ENCODE results near the gene COBLL1. TPM values are rescaled to one million over a fixed set of nuclear protein-coding genes. Genes with fewer than 3 reads are reported as not detected.

COBLL1 gene
- total RNA-seq, 2 experiments from 2014 or later = 0.53 TPM; not detected in 1

- no peak overlapping the region for H3K4me3 Mint-ChIP-seq
- ATAC-seq (ENCODE audit: poor library complexity) (no peak), DNase-seq (no peak)
- Histone ChIP-seq H3K27ac (ENCODE audit: low read depth in 1 of 2, low read length in 2 of 2) (no peak overlapping the region), H3K4me1 (ENCODE audit: insufficient read depth, low read length) (no peaks in the 10 kb centered on the region), H3K36me3 (ENCODE audit: insufficient read depth, low read length) (no peaks in the 10 kb centered on the region), H3K9me3 (ENCODE audit: control insufficient read depth in 1 of 2, insufficient read depth in 1 of 2, low read length in 2 of 2) (no peaks in the 10 kb centered on the region), H3K27me3 (ENCODE audit: control insufficient read depth in 1 of 2, insufficient read depth in 2 of 2, low read length in 2 of 2) (no peaks in the 10 kb centered on the region), H3K4me3 (ENCODE audit: low read length) (no peak overlapping the region)
- peaks cover 17% of the 10 kb centered on the region for H3K27me3 Mint-ChIP-seq
- ChIA-PET POLR2A (no interaction called here), CTCF (no interaction called here)
- no peaks in the 10 kb centered on the region for H3K4me1 Mint-ChIP-seq (ENCODE audit: low read depth)
- no peaks in the 10 kb centered on the region for H3K36me3 Mint-ChIP-seq (ENCODE audit: low read depth)
- H3K27ac Mint-ChIP-seq = no peak overlapping the region
- no peaks in the 10 kb centered on the region for H3K9me3 Mint-ChIP-seq
- TF ChIP-seq CTCF (IDR thresholded peaks at IDR 0.05) = no peak
- intact Hi-C loops (cut with DNase I, micrococcal nuclease) = no loop called here
Measured at GRCh38 chr2:164849506-164849905, 7.9 kb upstream of the COBLL1 start.

- ATAC-seq (ENCODE audit: poor library complexity) (no peak), DNase-seq (no peak)
- Mint-ChIP-seq H3K9me3 (no peaks in the 10 kb centered on the region), H3K4me1 (ENCODE audit: low read depth) (no peaks in the 10 kb centered on the region), H3K4me3 (no peak overlapping the region), H3K36me3 (ENCODE audit: low read depth) (no peaks in the 10 kb centered on the region), H3K27me3 (peaks cover 28% of the 10 kb centered on the region), H3K27ac (no peak overlapping the region)
- H3K4me3 ChIP-seq (ENCODE audit: low read length) = no peak overlapping the region
- H3K27me3 ChIP-seq (ENCODE audit: control insufficient read depth in 1 of 2, insufficient read depth in 2 of 2, low read length in 2 of 2) = peaks cover 0 to 6% of the 10 kb centered on the region in 2 experiments
- no peaks in the 10 kb centered on the region for H3K4me1 ChIP-seq (ENCODE audit: insufficient read depth, low read length)
- intact Hi-C loops (cut with DNase I, micrococcal nuclease) = no loop called here
- no peak overlapping the region for H3K27ac ChIP-seq (ENCODE audit: low read depth in 1 of 2, low read length in 2 of 2)
- POLR2A ChIA-PET = no interaction called here
- no peaks in the 10 kb centered on the region for H3K9me3 ChIP-seq (ENCODE audit: control insufficient read depth in 1 of 2, insufficient read depth in 1 of 2, low read length in 2 of 2)
- CTCF ChIA-PET = no interaction called here
- TF ChIP-seq CTCF (IDR thresholded peaks at IDR 0.05) = no peak
- H3K36me3 ChIP-seq (ENCODE audit: insufficient read depth, low read length) = no peaks in the 10 kb centered on the region
Measured at GRCh38 chr2:164847981-164848741, 6.5 kb upstream of the COBLL1 start.

- H3K36me3 ChIP-seq (ENCODE audit: insufficient read depth, low read length) = no peaks in the 10 kb centered on the region
- H3K4me3 Mint-ChIP-seq = no peak overlapping the region
- no peaks in the 10 kb centered on the region for H3K4me1 Mint-ChIP-seq (ENCODE audit: low read depth)
- peaks cover 2 to 10% of the 10 kb centered on the region in 2 experiments for H3K27me3 ChIP-seq (ENCODE audit: control insufficient read depth in 1 of 2, insufficient read depth in 2 of 2, low read length in 2 of 2)
- peaks cover 30% of the 10 kb centered on the region for H3K27me3 Mint-ChIP-seq
- DNase-seq (no peak), ATAC-seq (ENCODE audit: poor library complexity) (no peak)
- TF ChIP-seq CTCF (IDR thresholded peaks at IDR 0.05) = no peak
- no peaks in the 10 kb centered on the region for H3K9me3 ChIP-seq (ENCODE audit: control insufficient read depth in 1 of 2, insufficient read depth in 1 of 2, low read length in 2 of 2)
- CTCF ChIA-PET = no interaction called here
- no peaks in the 10 kb centered on the region for H3K4me1 ChIP-seq (ENCODE audit: insufficient read depth, low read length)
- intact Hi-C loops (cut with DNase I, micrococcal nuclease) = no loop called here
- H3K27ac ChIP-seq (ENCODE audit: low read depth in 1 of 2, low read length in 2 of 2) = no peak overlapping the region
- no peaks in the 10 kb centered on the region for H3K36me3 Mint-ChIP-seq (ENCODE audit: low read depth)
- H3K27ac Mint-ChIP-seq = no peak overlapping the region
- POLR2A ChIA-PET = no interaction called here
- H3K4me3 ChIP-seq (ENCODE audit: low read length) = no peak overlapping the region
- no peaks in the 10 kb centered on the region for H3K9me3 Mint-ChIP-seq
Measured at GRCh38 chr2:164847291-164847690, 5.7 kb upstream of the COBLL1 start.

All from CD4-positive, alpha-beta T cell (primary cell).